HG02678 (cell line): ENCODE data around the gene NBL1.

Experiments
- ATAC-seq: cut with Tn5 transposase; IDR thresholded peaks from one replicate; pipeline ENCODE4 v1.9.1; 2021; ENCODE audit warnings: mild to moderate bottlenecking, moderate library complexity; ENCODE audit not compliant: unreplicated experiment

NBL1 gene, protein sequence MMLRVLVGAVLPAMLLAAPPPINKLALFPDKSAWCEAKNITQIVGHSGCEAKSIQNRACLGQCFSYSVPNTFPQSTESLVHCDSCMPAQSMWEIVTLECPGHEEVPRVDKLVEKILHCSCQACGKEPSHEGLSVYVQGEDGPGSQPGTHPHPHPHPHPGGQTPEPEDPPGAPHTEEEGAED

DNA sequence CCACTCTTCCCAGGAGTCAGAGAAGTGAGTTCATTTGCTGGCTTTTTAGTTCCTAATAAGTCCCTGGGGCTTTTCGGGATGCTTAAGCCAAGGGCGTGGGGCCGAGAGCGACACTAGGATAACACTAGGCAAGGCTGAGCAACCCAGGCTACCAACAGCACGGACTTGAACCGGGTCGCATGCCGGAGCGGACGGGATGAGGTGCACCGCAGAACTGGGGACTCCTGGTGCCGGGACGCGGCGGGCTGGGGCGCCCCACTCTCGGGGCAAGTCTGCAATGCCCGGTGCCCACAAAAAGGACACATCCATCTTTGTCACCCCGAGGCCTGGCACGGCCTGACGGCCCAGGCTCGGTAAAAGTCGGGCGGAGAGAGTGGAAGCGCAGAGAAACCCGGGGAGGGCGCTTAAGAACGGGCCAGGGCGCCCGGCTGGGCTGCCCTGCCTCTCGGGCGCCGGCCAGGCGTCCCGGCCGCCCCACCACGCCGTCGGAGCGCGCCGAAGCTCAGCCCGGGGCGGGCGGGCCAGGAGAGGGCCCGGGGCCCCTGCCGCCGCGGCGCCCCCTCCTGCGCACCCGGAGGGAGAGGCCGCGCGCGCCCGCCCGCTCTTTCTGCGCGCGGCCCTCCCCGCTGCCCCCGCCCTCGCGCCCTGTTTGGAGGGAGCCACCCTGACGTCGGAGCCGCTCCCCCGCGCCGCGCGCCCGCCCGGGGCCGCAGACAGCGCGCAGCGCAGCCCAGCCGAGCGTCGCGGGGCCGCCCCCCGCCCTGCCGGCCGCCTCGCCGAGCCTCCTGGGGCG lies at the start of gene NBL1:
Gene NBL1, plus strand, starts transcription at position 710 of the 793 bp plus-strand sequence. CDS start 10,720 bp downstream, outside the sequence.
- ATAC-seq, result peak; percentile 56

DNA sequence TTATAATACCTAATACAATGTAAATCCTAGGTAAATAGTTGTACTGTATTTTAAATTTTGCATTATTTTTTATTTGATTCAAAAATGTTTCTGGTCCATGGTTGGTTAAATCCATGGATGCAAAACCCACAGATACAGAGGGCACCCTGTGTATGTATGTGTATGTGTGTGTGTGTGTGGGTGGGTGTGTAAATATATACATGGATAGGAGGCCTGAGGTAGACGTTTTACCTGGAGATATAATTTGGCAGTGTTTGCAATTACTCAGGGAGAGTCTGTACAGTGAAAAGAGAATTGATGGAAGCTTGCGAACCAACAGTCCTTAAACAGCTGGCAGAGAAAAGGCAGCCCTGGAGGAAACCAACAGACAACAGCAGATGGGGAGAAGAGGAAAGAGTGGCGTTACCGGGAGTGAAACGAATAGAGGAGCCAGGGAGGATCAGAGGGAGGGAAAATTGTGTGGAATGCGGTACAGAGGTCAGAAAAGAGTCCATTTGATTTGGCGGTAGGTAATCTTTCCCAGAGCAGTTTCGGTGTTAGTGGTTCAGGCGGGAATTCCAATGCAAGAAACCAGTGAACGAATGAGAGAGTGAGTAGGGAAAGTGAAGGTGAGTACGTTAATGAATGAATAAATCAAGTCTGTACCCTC lies 47.9 kb upstream of the NBL1 start:
- ATAC-seq, result no peak

DNA sequence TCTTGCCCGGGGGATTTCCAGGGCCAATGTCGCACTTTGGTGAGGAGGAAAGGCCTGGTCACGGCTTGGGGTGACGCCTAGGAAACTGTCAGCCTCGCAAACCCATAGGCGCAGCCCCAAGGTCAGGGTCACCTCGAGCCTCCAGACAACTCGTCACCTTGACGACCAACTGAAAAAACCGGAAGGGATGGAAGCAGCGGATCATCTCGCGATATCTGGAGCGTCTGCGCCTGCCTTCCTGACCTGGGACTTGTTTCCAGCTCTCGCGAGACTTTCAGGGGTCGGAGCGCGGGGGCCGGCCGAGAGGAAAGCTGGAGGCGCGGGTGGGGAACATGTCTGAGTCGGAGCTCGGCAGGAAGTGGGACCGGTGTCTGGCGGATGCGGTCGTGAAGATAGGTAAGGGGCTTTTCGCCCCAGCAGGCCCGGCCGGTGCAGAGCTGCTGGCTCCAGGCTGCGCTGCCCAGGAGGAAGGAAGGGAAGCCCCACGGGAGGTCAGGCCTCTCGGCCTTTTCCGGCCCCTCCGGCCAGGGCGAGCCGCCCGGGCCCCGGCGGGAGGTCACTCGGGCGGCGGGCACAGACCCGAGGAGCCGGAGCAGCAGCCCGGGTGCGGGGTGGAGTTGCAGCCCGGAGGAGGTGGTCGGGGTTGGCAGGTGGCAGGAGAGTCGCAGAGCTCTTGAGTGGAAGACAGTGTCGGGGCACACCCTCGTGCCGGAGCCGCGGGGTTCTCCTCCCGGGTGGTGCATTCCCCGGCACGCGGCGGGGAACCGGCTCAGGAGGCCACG lies 47.2 kb upstream of the NBL1 start:
- peak; percentile 85 for ATAC-seq

DNA sequence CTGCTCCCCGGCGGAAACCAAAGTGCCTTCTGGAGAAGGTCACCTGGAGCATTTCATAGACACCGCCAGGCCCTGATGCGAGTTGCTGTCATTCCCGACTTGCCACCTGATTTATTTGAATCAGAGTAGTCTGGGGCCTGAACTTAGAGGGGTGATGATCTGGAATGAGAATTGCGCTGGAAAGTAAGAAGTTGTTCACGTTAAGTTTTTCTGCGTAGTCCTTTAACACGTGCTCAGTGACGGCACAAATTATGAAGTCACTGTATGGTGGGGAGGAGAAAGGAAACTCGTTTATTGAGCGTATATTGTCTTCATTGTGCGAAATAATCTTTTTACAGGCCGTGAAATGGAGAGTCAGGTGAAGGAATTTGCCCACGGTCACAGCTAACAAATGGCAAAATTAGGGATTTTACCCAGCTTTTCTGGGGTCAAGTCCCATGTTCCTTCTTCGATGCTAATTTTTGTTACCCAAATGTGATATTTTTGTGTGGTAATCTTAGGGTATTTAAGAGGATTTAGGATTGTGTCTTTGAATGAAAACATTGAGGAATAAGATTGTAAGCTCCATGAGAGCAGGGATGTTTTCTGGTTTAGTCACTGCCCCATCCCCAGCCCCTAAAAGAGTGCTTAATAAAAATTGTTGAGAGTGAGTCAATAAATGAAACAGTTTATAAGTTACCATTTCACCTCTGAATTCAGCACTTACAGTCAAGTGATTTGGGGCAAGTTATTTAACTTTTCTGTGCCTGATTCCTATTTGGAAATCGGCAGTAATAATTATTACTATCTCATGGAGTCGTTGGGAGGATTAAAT lies 46.4 kb upstream of the NBL1 start:
- ATAC-seq, result no peak

DNA sequence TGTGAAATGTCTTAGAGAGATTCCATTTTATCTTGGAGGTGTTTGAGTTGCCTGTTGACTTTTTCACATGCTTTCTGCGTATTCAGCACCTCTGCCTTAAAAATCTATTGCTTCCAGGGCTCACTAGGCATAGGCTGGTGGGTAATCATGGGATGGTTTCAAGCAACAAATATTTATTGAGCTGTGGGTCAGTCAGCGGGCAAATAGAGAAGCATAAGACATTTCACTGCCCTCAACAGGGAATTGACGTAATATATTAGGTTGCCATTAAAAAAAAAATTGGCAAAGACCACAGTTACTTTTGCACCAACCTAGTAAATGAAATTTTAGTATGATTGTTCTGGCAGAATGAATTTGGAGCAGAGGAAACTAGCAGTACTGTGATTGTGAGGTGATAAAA lies 44.3 kb upstream of the NBL1 start:
- ATAC-seq, result no peak

DNA sequence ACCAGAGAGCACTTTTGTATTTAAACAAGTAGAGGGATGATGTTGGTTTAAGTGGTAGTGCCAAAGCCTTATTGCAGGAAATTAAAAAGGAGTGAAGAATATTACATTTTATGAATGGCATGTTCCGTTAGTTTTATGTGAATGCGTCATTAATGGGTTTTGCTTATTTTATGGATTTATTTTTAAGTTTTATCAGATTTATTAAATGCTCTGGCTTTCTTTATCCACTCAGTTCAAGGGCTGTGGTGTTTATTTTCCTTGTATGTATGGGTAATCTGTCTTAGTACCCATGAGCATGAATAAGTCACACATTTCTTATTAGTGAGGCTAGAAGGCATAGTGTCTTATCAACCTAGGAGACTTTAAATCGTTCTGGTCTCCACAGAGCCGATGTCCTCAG lies 41.6 kb upstream of the NBL1 start:
- ATAC-seq, result no peak

DNA sequence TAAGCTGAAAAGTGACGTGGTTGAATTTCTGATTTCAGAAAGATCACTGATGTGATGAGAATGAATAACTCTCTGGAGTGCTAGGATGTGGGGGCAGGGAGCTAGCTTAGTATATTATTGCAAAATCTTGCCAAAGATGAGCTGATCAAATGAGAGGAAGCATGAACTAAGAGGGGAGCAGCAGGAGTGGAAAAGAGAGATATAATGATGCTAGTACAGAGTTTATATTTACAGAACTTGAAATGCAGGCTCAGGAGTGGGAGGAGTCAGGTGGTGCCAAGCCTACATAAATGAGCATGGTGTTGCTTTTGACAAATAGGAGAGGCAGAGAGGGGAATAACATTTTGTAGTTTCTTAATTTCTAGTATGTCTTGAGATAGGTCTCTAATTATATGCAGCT lies 38.1 kb upstream of the NBL1 start:
- ATAC-seq, result no peak

DNA sequence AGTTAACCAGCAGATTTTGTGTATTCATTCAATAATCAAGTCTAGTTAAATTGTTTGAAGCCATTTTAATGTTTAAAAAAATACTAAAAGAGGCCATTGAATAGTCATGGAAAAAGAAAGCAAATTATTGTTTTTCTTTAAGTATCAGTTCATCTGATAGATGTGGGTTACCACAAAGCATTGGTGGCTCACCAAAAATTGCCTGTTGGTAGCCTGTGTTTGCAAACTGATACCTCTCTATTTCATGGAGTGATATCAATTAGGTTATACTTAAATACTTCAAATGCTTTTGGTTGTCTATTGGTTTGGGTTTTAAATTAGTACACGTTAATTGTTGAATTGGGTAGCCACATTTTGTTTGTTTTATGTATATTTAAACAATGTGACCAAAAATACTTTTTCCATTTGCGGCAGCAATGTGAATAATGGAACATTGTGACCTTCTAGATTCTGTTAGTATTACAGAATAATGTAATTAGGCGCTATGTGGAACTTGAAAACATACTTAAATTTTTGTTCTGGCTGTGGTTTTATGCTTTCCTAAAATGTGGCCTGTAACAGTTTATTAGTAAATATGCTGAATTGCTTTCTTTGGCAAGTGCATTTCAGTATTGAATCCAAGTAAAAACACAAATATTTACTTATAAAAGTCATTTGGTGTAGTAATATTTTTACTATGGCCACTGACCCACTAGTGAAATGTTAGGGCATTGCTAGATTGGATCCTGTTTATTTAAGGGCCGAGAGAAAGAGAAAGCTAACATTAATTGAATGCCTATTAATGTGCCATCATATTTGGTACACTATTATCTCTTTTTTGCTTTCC lies 37.1 kb upstream of the NBL1 start:
- ATAC-seq, result no peak

DNA sequence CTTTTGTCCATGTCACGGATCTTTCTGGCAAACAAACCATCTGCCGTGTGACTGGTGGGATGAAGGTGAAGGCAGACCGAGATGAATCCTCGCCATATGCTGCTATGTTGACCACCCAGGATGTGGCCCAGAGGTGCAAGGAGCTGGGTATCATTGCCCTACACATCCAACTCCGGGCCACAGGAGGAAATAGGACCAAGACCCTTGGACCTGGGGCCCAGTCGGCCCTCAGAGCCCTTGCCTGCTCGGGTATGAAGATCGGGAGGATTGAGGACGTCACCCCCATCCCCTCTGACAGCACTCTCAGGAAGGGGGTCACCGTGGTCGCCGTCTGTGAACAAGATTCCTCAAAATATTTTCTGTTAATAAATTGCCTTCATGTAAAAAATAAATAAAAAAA lies 35.9 kb upstream of the NBL1 start:
- no peak for ATAC-seq

DNA sequence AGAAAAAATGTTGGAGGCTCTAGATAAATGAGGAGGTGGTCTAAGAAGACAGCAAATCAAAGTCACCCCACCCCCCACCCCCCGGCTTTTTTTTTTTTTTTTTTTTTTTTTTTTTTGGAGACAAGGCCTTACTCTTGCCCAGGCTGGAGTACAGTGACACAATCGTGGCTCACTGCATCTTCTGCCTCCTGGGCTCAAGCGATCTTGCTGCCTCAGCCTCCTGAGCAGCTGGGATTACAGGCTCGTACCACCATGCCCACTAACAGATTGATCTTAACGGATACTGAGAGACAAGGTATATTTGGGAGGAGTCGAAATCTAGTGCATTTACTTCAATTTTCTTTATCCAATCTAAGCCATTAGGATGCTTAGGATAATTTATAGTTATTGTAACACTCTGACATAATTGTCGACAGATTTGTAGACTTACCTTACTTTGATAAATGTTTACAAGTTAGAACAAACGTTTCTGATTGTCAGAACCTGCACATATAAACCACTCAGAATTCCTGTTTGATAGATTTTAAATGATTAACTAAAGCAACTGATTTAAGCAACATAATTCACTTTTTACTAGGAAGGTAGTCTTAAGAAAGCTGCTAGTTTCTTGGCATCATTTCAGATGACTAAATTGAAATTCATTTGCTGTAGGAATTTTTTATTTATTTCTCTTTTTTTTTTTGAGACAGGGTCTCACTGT lies 33.7 kb upstream of the NBL1 start:
- no peak for ATAC-seq

DNA sequence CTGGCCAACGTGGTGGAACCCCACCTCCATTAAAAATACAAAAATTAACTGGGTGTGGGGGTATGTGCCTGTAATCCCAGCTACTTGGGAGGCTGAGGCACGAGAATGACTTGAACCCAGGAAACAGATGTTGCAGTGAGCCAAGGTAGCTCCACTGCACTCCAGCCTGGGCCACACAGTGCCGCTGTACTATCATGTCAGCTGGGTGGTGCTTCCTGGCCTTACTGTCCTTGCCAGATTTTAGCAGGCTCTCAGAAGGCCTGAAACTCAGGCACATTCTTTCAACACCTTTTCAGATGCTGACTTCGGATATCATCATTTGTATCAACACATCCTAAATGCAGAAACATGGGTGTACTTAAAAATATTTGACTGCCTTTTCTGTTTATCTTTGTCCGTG lies 31.6 kb upstream of the NBL1 start:
- ATAC-seq, result no peak

DNA sequence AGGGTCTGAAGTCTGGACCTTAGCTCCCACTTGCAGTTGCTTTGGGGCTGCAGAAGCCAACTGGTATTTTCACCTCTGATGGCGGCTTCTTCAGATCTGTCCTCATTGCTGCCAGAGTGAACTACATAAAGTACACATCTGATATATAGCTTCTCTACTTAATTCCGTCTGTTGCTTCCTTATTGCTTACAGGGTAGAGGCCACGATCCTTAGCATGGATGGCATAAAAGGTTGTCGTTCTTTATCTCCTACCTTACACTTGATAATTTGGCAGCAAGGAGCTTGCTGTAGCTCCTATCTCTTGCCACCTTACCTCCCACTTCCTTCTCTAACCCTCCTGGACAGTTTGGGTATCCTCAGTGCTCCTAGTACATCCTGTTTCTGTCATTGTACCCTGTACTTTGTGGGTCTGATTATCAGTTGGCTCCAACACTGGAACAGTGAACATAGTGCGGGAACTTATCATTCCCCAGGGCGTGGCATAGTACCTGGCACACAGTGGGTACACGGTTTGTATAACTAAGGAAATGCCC lies 30.9 kb upstream of the NBL1 start:
- ATAC-seq, result no peak

DNA sequence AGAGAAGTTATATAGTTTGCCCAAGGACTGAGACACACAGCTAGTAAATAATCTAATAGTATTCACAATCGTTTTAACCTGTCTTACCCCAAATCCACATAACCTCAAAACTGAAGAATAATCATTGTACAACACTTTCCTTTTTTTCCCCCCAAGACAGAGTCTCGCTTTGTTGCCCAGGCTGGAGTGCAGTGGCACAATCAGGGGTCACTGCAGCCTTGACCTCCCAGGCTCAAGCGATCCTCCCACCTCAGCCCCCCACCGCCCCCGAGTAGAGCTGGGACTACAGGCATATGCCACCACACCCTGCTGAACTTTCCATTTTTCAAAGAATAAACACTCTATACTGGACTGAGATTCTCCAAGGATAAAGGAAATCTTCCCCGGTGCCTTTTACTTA lies 28.7 kb upstream of the NBL1 start:
- ATAC-seq, result no peak

DNA sequence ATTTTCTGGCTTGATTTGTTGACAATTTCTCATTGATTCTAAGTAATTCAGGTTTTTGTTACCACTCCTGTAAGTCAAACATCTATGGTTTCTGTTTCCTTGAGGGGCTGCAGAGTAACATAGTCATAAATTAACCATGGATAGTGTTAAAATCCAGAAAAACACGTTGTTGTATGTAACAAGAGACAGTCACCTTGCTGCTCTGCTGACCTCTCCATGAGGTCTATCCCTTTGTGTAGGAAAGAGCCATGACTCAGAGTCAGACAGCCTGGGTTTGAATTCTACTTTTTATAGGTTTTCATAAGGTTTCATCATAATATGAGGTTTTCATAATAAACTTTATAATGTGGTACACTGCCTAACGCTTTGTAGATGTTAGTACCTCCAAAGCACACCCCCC lies 27.6 kb upstream of the NBL1 start:
- no peak for ATAC-seq

DNA sequence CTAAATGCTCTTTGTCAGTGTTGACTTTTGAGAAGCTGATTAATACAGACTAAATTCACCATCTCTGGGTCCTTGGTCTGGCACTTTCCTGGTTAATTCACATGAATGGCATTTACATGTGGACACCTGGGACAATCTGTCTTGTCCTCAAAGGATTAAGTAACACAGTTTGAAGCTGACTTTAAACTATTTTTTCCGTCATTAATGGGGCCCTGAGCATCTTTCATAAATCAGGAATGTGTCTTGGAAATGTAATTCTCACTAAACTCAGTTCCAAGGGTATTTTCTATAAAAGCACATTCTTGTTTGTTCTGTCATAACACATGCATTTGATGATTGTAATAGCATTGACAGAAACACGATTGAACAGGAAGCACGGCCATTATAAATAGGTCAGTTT lies 26.7 kb upstream of the NBL1 start:
- ATAC-seq, result no peak

DNA sequence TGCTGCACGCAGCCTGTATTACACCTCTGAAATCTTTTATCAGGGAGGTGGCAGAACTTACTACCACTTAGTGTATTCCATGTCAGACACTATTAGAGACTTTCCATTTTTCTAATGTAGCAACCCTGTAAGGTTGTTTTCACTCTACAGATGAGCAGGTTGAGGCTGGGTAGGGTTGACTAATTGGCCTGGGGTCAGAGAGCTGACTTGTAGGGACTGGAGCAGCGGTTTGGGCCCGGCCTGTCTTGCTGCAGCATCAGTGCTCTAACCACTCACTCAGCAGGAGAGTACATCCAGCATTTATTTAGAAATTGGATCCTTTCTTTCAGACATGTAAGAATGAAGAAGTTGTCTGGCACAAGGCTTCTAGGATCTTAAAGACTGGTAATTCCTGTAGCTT lies 25.7 kb upstream of the NBL1 start:
- no peak for ATAC-seq

DNA sequence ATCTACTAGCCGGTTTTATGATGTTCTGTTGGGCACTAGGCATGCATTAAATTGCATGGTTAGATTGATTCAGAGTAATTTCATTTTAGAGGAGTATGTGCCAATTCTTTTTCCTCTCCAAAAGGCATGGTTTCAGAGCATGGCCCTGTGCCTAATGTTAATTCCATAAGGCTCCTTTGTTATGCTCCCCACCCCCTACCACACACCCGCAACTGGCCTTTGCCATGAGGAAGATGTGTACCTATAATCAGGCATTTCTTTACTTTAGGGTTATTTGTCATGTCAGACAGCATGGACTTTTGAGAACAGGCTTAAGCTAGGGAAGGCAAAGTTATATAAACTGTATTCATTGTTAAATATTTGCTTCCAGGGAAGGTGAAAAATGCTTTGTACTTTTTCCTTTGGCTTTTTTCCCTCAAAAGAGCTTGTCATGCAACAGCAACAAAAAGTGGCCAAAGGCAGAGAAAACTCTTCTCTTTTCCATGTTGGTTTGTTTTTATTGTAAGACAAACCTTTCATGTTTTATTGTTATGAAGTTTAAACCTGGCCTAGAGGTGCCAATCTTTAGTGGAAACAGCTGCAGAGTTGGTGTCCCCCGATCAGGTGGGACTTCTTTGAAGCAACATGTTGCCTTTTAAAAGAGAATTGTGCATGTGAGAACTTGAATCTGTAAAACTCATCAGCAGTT lies 24.3 kb upstream of the NBL1 start:
- no peak for ATAC-seq

DNA sequence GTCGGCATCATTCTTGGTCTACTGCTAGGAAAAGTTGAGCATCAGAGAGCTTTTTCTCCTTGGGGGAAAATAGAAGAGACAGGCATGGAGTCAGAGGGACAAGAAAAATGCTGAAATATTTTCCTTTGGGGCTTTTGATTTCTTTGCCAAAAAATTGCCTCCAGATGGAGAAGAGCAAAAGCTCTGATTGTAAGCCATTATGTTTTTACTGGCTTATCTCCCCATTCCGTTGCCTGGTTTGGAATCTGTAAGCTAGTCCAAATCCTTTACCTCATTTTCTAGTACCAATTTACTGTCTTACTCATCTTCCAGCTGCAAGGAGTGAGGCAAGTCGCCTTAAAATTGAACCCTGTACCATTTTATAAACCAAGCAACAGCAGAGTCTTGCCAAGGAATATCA lies 23.3 kb upstream of the NBL1 start:
- no peak for ATAC-seq
